ENCODE data around the gene BCL11A.

BCL11A gene

GRCh38 chr2:60544954-60545560, 8.4 kb downstream of the BCL11A start:
- TF ChIP-seq ZNF274 (IDR thresholded peaks at IDR 0.05; ENCODE audit: low read depth, low read length) = no peak
- no peak overlapping the region for H3K4me3 ChIP-seq (ENCODE audit: low read length)

GRCh38 chr2:60544062-60544461, 9.4 kb downstream of the BCL11A start:
- H3K4me3 ChIP-seq (ENCODE audit: low read length) = no peak overlapping the region

DNA sequence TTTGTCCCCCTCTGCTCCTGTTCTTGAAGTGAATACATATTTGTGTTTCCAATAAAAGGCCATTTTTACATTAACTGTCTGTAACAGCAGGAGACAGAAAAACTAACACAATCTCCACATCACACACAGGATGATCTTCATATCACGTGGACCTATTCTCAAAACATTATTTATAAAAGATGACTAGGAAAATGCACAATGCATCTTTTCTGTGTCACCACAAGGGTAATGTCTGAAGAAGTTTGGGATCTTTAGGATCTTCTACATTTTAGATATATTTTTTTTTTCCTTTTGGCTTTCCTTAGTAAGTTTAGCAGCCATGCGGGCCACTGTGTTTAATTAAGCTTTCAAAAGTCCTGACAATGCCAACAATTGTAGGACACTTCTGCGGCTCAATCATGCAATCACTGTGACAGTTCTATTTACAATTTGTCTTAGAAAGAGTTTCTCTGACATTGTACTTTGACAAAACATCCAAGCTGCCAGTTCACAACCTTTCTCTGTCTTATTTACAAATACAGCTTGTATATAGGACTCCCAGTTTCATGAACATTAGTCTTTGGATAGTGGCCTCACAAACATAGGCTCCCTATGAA, 12.3 kb downstream of the BCL11A start:
- H3K4me3 ChIP-seq (ENCODE audit: low read length) = no peak overlapping the region
- no peak for TF ChIP-seq ZNF274 (IDR thresholded peaks at IDR 0.05; ENCODE audit: low read depth, low read length)

More at GRCh38 chr2:60544062-60544461, 9.4 kb downstream of the BCL11A start:
- TF ChIP-seq ZNF274 (IDR thresholded peaks at IDR 0.05; ENCODE audit: low read depth, low read length) = no peak

- TF ChIP-seq ZNF274 (IDR thresholded peaks at IDR 0.05; ENCODE audit: low read depth, low read length) = no peak
- H3K4me3 ChIP-seq (ENCODE audit: low read length) = no peak overlapping the region
These were observed 13.4 kb downstream of the BCL11A start for GRCh38 chr2:60540074-60540473.

GRCh38 chr2:60539140-60539539, 14.3 kb downstream of the BCL11A start:
- no peak for TF ChIP-seq ZNF274 (IDR thresholded peaks at IDR 0.05; ENCODE audit: low read depth, low read length)

DNA sequence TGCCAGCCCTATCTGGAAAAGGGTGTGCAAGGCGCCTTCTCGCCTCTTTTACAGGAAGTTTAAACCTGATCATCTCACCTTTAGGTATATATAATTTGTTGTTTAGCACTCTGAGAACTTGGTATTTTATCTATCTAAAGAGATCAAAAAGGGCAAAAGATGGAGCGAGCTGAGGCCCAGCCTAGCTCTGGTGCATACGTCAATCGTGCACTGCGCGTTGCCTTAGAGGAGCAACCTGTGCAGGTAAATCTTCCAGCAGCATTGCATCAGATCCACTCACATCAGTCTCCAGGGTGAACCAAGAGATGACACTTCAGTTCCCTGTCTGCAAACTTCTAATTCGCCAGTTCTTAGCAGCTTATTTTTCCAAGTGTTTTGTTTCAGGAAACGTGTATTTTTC, 15.4 kb downstream of the BCL11A start:
- no peak overlapping the region for H3K4me3 ChIP-seq (ENCODE audit: low read length)
- no peak for TF ChIP-seq ZNF274 (IDR thresholded peaks at IDR 0.05; ENCODE audit: low read depth, low read length)

More at GRCh38 chr2:60539140-60539539, 14.3 kb downstream of the BCL11A start:
- H3K4me3 ChIP-seq (ENCODE audit: low read length) = no peak overlapping the region

- TF ChIP-seq ZNF274 (IDR thresholded peaks at IDR 0.05; ENCODE audit: low read depth, low read length) = no peak
- no peak overlapping the region for H3K4me3 ChIP-seq (ENCODE audit: low read length)
These were observed 16.7 kb downstream of the BCL11A start for GRCh38 chr2:60536746-60537145.

DNA sequence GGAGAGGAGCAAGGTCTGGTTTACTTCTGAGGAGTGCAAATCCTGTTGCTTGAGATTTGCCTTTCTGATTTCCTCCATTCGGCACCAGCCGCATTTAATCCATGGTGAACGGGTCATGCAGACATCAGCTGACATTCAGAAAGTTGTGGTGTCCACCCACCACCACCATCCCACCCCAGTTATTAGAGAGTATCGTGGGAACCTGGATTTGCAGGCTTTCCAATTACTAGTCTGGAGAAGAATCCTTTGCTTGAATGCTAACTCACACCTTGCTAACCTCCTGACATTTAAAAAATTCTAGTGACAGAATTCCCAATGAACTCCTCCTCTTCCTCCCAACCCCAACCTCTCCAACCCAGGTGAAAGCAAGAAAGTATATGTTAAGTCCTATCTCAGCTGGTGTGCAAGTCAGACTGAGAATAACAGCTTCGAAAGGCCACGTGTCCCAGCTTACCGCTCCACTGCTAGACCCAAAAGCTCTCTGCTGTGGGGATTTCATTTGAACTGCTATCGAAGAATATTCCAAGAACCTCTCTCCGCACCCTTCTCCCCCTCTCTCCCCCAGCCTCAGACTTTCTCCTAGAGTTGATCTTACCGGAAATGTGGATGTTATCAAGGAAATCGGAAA, 17.7 kb downstream of the BCL11A start:
- no peak overlapping the region for H3K4me3 ChIP-seq (ENCODE audit: low read length)
- TF ChIP-seq ZNF274 (IDR thresholded peaks at IDR 0.05; ENCODE audit: low read depth, low read length) = no peak

DNA sequence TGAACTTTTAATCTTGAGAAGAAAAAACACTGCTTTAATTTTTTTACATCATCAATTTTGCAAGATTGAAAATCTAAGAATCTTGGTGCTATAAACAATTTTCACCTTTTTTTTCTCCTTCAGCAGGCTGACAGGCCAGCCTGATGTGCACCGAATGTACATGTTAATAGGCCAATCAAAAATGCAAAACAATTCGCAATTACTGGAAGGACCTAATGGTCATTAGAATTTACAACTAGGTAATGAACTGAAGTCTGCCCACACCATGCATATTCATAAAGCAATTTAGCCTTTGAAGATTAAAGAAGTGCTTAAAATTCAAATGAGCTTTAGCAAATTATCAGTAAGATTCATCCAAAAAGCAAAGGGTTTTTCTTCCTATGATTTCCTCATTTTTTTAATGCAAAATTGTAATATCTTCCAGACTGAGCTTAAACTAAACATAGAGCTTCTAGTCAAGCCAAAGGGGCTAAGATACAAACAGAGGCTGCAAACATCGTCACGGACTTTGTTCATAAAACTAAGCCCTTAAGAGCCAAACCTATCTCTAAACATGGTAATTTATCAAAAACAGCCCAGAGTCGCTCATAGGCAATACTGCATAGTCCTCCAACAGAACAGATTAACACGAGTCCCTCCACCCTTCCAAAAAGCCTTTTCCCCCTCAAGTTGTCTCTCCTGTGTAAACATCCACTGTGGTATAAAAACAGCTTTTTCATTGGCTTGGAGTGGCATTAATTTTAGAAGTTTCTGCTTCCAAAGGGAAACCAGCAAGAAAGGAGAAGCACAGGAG, 18.4 kb downstream of the BCL11A start:
- TF ChIP-seq ZNF274 (IDR thresholded peaks at IDR 0.05; ENCODE audit: low read depth, low read length) = no peak
- no peak overlapping the region for H3K4me3 ChIP-seq (ENCODE audit: low read length)

GRCh38 chr2:60534052-60534685, 19.3 kb downstream of the BCL11A start:
- H3K4me3 ChIP-seq (ENCODE audit: low read length) = no peak overlapping the region
- TF ChIP-seq ZNF274 (IDR thresholded peaks at IDR 0.05; ENCODE audit: low read depth, low read length) = no peak

DNA sequence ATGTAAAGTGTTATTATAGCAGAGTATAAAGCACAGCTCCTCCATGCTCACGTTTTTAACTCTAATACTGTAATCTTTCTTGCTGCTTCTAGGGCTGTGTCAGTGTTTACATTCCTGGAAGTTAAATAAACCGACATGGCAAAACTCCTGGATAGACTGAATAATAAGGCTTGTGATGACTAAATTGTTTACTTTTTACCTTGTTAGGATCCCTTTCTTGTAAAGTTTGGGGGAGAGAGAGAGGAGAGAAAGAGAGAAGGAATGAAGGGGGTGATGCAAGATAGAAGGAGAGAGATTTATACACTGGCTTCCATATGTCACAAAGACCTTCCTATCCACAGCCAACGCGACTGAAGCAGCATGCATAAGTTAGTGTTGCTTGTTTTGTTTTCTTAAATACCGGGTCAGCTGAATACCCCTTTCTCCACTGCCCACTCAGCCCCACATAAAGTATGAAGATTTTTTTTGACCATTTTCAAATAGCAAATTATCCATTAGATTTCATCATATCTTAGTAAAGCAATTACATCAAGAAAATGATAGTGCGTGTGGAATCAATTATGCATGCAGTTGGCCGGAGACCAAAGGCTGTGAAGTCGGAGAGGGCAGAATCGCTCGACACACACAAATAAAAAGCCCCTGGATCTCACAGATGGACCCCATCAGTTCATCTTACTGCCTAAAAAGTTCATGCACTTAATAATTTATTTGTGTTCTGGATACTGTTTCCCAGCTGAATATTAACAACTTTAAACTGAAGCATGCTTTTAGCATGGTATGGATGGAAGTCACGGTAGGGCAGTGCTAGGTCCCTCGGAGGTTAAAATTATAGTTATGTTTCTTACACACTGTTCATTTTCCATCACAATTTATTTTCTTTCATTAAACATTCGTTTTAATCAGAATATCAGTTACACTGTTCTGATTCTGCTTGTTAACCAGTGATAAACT, 20.1 kb downstream of the BCL11A start:
- no peak overlapping the region for H3K4me3 ChIP-seq (ENCODE audit: low read length)
- TF ChIP-seq ZNF274 (IDR thresholded peaks at IDR 0.05; ENCODE audit: low read depth, low read length) = no peak

- TF ChIP-seq ZNF274 (IDR thresholded peaks at IDR 0.05; ENCODE audit: low read depth, low read length) = no peak
- no peak overlapping the region for H3K4me3 ChIP-seq (ENCODE audit: low read length)
These were observed 21.0 kb downstream of the BCL11A start for GRCh38 chr2:60532421-60532820.

DNA sequence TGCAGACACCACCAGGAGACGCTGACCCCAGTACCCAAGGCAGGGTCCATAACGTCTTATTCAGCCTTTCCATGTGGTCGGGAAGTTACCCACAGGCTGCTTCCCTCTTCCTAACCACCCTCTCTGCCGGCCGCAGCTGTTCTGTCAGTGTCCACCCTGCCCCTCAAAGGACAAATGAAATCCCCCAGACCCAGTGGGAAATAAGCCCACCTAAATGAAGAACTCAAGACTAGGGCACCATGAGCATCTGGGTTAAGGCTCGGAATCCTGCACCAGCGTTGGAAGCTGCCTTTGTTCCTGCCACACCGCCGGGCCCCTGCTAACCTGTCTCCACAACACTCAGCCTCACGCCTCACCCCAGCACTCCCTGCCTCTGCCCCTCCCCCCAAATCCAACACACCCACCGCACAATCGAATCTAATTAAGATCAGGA, 21.7 kb downstream of the BCL11A start:
- TF ChIP-seq ZNF274 (IDR thresholded peaks at IDR 0.05; ENCODE audit: low read depth, low read length) = no peak
- H3K4me3 ChIP-seq (ENCODE audit: low read length) = peak overlapping the region; percentile 7; the same call in 1 of the 2 replicates

All from GM08714 (cell line).